IPS-18c (cell line): ENCODE measurements around the gene IL23R.

Experiments
- H3K4me3 ChIP-seq: 2 replicates; pipeline ENCODE4 v1.7.0; 2013; ENCODE audit warnings: low read depth, mild to moderate bottlenecking, low read length, moderate library complexity; ENCODE audit not compliant: insufficient read depth
- H3K9me3 ChIP-seq: one replicate; pipeline ENCODE4 v1.6.1; 2013; ENCODE audit warnings: mild to moderate bottlenecking, low read length, moderate library complexity; ENCODE audit not compliant: control insufficient read depth, insufficient read depth

The IL23R gene

GRCh38 chr1:67211589-67212563, 45.6 kb downstream of the IL23R start:
- Histone ChIP-seq H3K4me3 (no peak overlapping the region), H3K9me3 (no peaks in the 10 kb centered on the region)

DNA sequence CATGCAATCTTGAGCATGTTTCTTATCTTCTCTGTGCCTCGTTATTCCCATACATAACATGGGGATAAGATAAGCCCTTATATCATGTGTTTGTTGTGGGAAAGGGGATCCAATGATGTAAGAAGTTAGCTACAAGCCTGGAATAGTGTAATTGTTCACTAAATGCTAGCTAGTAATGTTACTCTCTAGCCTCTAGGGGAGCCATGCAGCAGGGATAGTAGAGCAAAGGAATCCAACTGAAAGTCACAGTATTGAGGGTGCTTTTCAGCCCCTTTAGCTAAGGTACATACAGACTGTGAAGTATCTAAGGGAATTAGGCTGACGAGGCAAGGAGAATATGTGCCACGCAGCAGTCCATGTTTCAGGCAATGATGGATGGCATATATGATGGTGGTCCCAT, 46.9 kb downstream of the IL23R start:
- Histone ChIP-seq H3K9me3 (no peaks in the 10 kb centered on the region), H3K4me3 (no peak overlapping the region)

- H3K9me3 ChIP-seq = no peaks in the 10 kb centered on the region
- no peak overlapping the region for H3K4me3 ChIP-seq
Measured at GRCh38 chr1:67213948-67214347, 47.7 kb downstream of the IL23R start.

- Histone ChIP-seq H3K4me3 (no peak overlapping the region), H3K9me3 (no peaks in the 10 kb centered on the region)
Measured at GRCh38 chr1:67214420-67215174, 48.3 kb downstream of the IL23R start.

DNA sequence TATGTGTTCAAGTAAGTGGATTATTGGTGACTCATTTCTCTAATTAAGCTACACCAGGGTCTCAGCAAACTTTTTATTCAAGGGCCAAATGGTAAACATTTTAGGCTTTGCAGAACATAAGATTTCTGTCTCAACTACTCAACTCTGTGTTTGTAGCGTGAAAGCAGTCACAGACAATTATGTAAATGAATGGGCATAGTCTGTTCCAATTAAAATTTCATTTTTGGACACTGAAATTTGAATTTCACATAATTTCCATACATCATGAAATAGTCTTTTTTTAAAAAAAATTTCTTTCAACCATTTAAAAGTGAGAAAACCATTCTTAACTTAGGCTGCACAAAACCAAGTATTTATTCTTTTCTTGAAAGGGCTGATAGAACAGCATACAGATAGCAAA, 50.1 kb downstream of the IL23R start:
- no peaks in the 10 kb centered on the region for H3K9me3 ChIP-seq

GRCh38 chr1:67217417-67217816, 51.2 kb downstream of the IL23R start:
- Histone ChIP-seq H3K9me3 (no peaks in the 10 kb centered on the region), H3K4me3 (no peak overlapping the region)

More for the DNA sequence above, 50.1 kb downstream of the IL23R start:
- no peak overlapping the region for H3K4me3 ChIP-seq

DNA sequence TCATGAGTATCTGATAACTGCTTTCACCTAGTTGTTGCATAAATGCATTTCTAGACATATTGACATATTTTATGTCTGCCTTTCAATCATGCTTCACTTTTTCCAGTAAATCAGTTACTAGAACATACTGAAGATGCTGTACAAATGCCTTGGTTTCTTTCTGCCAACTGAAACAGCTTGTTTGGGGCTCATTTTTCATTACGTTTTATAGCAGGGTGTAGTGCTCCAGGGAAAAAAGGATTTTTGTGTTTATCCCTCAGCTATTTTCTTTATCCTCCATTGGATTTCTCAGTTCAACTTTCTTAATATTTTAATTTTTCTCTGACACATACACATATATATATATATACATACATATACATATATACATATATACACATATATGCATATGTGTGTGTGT, 51.7 kb downstream of the IL23R start:
- Histone ChIP-seq H3K9me3 (no peaks in the 10 kb centered on the region), H3K4me3 (no peak overlapping the region)

DNA sequence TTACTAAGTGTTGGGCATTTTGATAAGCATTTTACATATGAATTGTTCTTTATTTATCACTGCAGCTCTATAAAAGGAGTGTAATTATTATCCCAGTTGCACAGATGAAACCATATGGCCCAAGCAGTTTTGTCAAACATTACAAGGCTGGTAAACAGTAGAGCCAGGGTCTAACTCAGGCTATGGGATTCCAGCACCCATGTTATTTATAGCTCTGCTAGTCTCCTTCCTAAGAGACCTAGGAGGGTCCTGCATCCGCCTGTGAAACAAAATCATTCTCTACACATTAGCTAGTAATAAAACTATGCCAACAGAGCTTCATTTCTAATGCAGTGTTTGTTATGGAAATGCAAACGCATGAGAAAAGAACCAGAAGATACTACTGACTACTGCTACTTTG, 58.6 kb downstream of the IL23R start:
- Histone ChIP-seq H3K4me3 (no peak overlapping the region), H3K9me3 (no peaks in the 10 kb centered on the region)

DNA sequence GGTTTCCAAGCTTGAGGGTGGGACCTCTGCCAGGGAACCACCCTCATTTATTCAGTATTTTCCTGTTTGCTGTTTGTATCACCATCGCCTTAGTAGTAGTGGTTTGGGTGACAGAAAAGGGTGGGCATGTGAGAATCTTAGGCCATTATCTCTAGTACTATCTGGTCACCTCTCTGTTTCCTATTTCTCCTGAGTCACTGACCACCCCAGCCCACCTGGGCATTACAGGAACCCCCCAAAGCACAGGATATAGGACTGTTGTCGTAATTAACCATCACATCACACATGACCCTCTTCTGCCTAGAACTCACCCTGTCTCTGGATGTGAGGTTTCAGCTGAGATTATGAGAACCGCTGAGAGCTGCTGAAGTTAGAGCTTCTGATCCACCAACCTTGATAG, 60.4 kb downstream of the IL23R start:
- Histone ChIP-seq H3K9me3 (no peaks in the 10 kb centered on the region), H3K4me3 (no peak overlapping the region)

GRCh38 chr1:67227196-67227595, 60.9 kb downstream of the IL23R start:
- Histone ChIP-seq H3K9me3 (no peaks in the 10 kb centered on the region), H3K4me3 (no peak overlapping the region)

DNA sequence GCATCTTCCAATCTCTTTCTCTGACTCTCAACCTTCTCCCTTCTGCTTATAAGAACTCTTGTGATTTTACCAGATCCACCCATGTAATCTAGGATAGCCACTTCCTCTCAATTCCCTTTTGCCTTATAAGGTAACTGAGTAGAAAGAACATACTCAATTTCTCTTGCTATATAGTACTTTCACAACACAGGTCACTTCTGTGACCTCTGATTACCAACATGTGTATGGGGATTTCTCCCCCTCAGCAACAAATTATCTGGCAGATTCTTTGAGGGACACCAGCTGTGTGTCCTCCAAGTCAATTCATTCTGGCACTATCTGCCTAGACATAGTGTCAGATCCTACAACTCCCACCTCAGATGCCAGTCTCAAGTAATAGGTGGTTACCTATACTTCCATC, 62.5 kb downstream of the IL23R start:
- Histone ChIP-seq H3K9me3 (no peaks in the 10 kb centered on the region), H3K4me3 (no peak overlapping the region)

- Histone ChIP-seq H3K4me3 (no peak overlapping the region), H3K9me3 (no peaks in the 10 kb centered on the region)
Measured at GRCh38 chr1:67230539-67230938, 64.3 kb downstream of the IL23R start.

- H3K9me3 ChIP-seq = no peaks in the 10 kb centered on the region
- H3K4me3 ChIP-seq = no peak overlapping the region
Measured at GRCh38 chr1:67236277-67236676, 70.0 kb downstream of the IL23R start.

GRCh38 chr1:67239738-67240137, 73.5 kb downstream of the IL23R start:
- no peaks in the 10 kb centered on the region for H3K9me3 ChIP-seq
- no peak overlapping the region for H3K4me3 ChIP-seq

- no peak overlapping the region for H3K4me3 ChIP-seq
- no peaks in the 10 kb centered on the region for H3K9me3 ChIP-seq
Measured at GRCh38 chr1:67241200-67241746, 75.0 kb downstream of the IL23R start.

GRCh38 chr1:67242016-67242415, 75.8 kb downstream of the IL23R start:
- no peak overlapping the region for H3K4me3 ChIP-seq
- no peaks in the 10 kb centered on the region for H3K9me3 ChIP-seq

- peaks cover 9% of the 10 kb centered on the region for H3K9me3 ChIP-seq
- no peak overlapping the region for H3K4me3 ChIP-seq
Measured at GRCh38 chr1:67250051-67250653, 83.9 kb downstream of the IL23R start.
